Amniotic stem cell (primary cell): ENCODE data around the gene GNAS-AS1.

ENCODE experiments used
- DNase-seq: peaks from one replicate; lab custom pipeline; 2025; lab: John Stamatoyannopoulos, UW

Gene GNAS-AS1

GRCh38 chr20:58850693-58851174, at the start of gene GNAS-AS1:
GNAS-AS1 (minus strand) TSS chr20:58850902.
- DNase-seq: peak; percentile 53

- DNase-seq: no peak
These were observed 49.7 kb upstream of the GNAS-AS1 start for GRCh38 chr20:58900397-58900796.

DNA sequence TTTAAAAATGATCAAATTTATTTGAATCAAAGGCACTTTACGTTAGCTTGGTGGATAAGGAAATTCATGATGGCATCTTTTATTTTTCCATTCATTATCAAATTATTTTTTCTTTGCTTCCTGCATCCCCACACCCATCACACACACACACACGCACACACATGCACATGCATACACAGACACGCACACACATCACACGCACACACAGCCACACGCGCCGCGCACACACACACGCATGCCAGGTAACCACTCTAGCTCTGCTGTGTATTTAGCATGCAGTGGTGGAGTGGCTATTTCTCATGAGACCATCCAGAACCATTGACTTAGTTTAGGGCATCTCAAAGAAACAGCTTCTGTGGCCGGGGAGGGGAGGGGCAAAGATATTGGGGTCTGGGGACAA, 48.8 kb upstream of the GNAS-AS1 start:
- DNase-seq: no peak

GRCh38 chr20:58898629-58899408, 48.1 kb upstream of the GNAS-AS1 start:
- DNase-seq: no peak

DNA sequence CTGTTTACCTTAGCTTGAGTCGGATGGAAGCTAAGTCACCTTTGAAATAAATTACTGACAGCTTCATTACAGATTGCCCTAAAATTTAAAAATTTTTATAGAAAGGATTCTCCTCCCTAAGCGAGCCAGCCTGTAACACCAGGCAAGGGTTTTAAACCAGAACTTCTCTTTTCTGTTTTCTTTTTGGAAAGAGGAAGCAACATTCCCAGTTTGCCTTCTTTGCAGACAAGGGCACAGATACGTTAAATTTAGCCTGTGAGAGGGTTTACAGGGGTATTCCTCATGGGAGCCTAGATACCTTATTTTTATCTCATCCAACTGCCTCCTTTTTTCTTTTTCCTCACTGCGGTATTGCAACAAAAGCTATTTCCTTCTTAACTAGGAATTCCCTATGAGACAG, 46.8 kb upstream of the GNAS-AS1 start:
- no peak for DNase-seq

DNA sequence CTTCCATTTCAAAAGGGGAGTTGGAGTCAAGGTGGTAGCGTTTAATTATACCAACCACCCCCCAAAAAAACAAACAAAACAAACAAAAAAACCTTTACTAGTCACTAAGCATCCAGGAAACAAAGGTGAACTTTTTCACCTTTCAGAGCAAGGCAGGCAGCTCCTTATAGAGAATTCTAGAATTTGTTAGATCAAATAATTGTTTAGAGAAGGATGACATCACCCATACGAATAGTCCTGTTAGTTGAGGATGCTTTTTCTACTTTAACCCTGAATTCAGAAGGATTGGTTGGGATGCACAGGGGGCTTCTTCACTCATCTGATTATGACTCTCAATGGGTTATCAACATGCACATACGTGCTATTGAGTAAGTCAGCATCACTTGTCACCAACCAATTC, 46.1 kb upstream of the GNAS-AS1 start:
- DNase-seq: no peak

GRCh38 chr20:58895448-58896180, 44.9 kb upstream of the GNAS-AS1 start:
- no peak for DNase-seq

DNA sequence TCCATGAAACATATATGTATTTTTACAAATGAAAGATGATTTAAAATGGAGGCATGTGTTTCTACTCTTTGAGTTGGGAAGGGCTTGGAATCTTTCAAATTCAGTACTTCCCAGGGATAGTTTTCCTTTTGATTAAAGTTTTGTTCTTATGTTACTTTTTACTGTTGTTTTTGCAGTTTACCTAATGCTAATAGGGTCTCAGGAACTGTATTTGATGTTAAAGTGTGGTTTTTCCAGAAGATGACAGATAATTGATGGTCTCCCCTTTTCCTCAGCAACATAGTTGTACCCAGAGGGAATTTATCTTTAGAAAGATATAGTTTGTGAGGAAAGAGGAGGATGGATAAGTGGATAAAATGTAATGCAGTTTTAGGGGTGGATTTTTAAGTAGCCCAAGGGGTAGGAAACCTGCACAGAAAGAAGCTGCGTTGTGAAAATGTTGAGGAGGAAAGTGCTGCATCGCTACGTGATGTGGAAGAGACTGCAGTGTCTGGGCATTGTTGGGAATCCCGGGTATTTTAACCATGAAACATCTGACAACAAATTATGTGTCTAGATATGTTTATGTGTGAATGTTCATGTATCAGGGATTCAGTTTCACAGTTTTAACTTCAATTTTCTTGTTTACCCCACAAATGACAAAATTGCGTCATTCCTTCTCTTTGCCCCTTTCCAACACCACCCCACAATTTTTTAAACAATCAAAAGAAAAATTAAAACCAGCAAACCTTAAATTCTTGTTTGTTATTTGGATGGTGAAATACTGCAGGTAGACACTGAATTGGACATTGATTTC, 44.1 kb upstream of the GNAS-AS1 start:
- DNase-seq: no peak

- peak; percentile 14 for DNase-seq
These were observed 42.8 kb upstream of the GNAS-AS1 start for GRCh38 chr20:58893355-58894120.

GRCh38 chr20:58892932-58893224, 42.2 kb upstream of the GNAS-AS1 start:
- no peak for DNase-seq

DNA sequence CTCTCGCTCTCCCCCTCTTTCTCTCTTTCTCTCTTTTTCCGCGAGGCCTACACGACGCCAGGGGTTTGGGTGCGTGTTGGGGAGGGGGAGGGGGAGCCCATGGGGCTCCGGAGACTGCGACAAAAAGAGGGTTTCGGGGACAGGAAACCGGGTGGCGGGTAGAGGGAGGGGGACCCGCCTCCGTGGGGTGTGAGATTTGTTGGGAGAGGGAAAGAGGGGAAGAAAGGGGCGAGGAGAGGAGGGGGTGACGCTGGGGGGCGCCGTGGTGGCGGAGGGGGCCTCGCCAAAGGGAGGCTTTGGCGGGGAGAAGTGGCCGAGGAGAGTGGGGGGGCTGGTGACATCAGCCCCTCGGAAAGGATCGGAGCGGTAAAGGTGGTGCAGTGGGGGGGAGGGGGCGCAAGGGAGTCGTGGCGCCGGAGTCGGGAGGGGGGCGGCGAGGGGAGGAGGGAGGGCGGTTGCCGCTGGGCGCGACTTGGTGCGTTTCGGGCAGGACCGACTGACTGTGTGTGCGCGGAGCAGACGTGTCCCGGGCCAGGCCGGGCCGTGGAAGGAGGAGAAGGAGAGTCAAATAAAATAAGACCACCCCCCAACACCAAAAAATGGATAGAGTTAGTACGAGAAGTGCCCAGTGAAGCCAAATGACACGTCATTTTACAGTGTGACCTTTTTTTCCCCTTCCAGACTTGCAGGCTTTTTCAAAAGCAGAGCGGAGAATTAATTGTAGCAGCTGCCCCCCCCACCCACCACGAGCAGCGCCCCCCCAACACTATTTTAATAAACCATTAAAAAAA, 41.6 kb upstream of the GNAS-AS1 start:
- peak; percentile 22 for DNase-seq

- no peak for DNase-seq
These were observed 41.0 kb upstream of the GNAS-AS1 start for GRCh38 chr20:58891718-58892140.

GRCh38 chr20:58891086-58891717, 40.5 kb upstream of the GNAS-AS1 start:
- peak; percentile 52 for DNase-seq

- DNase-seq: peak; percentile 53
These were observed 39.9 kb upstream of the GNAS-AS1 start for GRCh38 chr20:58890518-58891085.

- DNase-seq: no peak
These were observed 39.3 kb upstream of the GNAS-AS1 start for GRCh38 chr20:58889798-58890517.

DNA sequence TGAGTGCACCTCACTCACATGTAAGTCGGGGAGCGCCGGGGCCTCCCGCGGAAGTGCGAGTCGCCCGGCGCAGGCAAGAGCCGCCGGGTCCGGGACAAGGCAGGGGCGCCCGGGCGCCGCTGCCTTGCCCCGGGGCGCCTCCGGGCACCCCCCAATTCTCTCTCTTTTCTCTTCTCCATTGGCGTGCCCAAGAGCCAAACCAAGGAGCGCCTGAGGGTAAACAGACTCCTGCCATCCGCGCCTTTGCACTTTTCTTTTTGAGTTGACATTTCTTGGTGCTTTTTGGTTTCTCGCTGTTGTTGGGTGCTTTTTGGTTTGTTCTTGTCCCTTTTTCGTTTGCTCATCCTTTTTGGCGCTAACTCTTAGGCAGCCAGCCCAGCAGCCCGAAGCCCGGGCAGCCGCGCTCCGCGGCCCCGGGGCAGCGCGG, 38.6 kb upstream of the GNAS-AS1 start:
- DNase-seq: no peak

DNA sequence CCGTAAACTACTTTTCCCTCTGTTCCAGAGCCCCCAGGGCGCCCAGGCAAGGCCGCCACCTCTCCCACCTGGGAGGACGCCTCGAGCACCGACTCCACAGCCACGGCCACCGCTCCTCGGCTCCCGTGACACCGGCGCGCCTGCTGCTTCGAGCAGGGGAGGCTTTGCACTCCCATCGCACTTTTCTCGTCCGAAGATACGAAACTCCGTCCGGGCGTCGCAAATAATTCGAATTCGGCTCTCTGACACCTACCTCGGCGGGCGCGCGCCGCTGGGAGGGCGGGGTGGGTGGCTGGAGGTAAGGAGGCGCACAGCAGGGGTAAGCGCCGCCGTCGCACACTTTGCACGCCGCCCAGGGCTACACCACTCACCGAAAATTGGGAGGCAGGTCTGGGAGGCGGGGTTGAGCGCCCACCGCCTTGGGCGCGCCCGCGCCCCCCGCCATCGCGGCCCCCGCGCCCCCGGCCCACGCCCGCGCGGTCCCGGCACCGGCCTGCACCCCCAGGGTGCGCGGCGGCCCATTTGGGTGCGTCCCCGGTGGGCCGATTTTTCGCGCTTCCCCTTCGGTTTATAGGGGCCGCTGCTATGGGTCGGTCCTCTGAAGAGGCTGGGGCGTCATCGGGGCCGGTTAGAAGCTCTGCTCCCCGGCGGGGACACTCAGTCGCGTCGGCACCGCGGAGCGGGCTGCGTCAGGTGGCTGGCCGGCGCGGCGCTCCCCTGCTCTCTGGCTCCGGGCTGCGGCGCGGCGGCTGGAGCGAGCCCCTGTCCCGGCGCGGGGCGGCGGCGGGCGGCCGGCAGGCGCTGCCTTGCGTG, 38.0 kb upstream of the GNAS-AS1 start:
- DNase-seq: peak; percentile 40

DNA sequence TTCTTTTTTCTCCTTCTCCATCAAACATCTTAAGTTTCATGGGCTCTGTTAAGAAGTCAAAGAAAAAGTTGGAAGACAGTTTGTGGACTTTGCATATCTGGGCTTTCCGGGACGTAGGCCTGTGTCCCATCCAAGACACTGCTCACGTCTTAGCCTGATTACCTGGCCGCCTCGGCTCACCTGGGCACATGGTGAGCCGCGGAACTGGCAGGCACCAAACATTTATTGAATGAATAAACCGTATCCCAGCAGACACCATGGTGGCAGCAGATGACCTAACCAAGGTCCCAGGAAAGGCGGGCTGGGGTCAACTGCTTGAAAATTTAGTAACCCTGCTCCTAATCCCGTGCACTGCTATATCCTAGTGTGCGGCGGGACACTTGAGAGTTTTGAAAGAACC, 37.4 kb upstream of the GNAS-AS1 start:
- DNase-seq: no peak

GRCh38 chr20:58886546-58886945, 35.8 kb upstream of the GNAS-AS1 start:
- no peak for DNase-seq
